ENCODE results near the gene CEP72. TPM values are rescaled to one million over a fixed set of nuclear protein-coding genes. Genes with fewer than 3 reads are reported as not detected.
A peak's percentile ranks its signal among the peaks of the same experiment; 100 is the strongest.

Gene CEP72
- total RNA-seq, 4 donors from 2014 or later = 2.6 to 9.4 (median 4.2) TPM

DNA sequence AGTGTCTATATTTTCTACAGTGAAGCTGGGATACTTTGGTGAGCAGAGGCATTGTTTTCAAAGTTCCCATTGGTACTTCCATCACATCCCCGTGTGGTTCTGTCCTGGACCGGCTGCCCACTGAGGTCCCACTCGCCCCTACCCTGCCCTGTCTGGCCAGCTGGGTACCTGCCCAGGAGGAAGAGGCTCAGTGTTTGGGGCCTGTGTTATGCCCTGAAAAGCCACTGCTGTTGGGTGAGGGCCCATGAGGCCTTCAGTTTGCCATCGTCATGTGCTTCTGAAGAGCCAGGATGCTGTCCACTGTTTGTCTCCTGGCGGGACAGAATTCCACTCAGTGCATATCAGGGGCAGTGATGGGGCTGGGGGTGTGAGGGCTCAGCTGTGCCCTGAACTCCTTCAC, 2.6 kb upstream of the CEP72 start:
- Histone ChIP-seq H3K36me3 (no peaks in the 10 kb centered on the region), H3K27ac (no peak overlapping the region), H3K27me3 (peaks cover 9% of the 10 kb centered on the region), H3K4me1 (peaks cover 0 to 12% (median 7%) of the 10 kb centered on the region in 4 donors), H3K9me3 (no peaks in the 10 kb centered on the region), H3K4me3 (no peak overlapping the region)
- intact Hi-C loops (cut with DNase I; ENCODE audit: low total_unique reads) (no loop called here), in situ Hi-C loops (cut with MboI; ENCODE audit: low pct_ligation_motif_present in 1 of 4, low pct_unique_long_range_greater_than_20kb in 1 of 4, low sequenced_read_pairs in 3 of 4) (no loop called here)
- TF ChIP-seq EP300 (IDR thresholded peaks at IDR 0.05; ENCODE audit: low read depth) = no peak
- no peak for TF ChIP-seq POLR2AphosphoS5 (IDR thresholded peaks at IDR 0.05)
- TF ChIP-seq, protein P1, sequence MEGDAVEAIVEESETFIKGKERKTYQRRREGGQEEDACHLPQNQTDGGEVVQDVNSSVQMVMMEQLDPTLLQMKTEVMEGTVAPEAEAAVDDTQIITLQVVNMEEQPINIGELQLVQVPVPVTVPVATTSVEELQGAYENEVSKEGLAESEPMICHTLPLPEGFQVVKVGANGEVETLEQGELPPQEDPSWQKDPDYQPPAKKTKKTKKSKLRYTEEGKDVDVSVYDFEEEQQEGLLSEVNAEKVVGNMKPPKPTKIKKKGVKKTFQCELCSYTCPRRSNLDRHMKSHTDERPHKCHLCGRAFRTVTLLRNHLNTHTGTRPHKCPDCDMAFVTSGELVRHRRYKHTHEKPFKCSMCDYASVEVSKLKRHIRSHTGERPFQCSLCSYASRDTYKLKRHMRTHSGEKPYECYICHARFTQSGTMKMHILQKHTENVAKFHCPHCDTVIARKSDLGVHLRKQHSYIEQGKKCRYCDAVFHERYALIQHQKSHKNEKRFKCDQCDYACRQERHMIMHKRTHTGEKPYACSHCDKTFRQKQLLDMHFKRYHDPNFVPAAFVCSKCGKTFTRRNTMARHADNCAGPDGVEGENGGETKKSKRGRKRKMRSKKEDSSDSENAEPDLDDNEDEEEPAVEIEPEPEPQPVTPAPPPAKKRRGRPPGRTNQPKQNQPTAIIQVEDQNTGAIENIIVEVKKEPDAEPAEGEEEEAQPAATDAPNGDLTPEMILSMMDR (IDR thresholded peaks at IDR 0.05) = no peak
- TF ChIP-seq POLR2A (IDR thresholded peaks at IDR 0.05) = no peak
- 90% methylated on average over 5 of the region's 5 CpGs; no CpG with 5 or more reads in 1 of the 2 donors for WGBS, 2 donors (ENCODE audit: low coverage in 1 of 2)
- DNase-seq = no peak

DNA sequence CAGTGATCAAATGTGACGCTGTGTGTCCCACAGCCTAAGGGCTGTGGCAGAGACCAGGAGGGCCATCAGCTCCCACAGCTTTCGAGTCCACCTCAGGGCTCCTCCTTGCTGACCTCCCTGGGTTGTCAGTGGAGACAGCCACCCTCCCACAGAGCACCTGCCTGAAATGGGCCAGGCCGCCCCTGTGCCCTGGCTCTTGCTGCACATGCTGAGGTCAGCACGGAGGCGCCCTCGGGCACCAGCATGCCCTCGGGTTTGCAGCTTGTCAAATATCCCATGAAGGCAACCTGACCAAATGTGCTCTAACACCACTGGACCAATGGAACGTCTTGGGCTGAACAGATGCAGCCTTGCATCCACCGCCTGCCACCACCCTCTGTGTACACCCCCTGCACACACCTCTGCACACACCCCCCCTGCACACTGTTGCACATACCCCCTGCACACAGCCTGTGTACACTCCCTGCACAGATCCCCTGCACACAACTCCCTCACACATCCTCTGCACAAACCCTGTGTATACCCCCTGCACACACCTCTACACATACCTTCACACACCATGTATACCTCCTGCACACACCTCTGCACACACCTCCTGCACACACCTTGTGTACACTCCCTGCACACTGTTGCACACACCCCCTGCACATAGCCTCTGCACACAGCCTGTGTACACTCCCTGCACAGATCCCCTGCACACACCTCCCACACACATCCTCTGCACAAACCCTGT, 2.0 kb upstream of the CEP72 start:
- DNase-seq = no peak
- intact Hi-C loops (cut with DNase I; ENCODE audit: low total_unique reads) (no loop called here), in situ Hi-C loops (cut with MboI; ENCODE audit: low pct_ligation_motif_present in 1 of 4, low pct_unique_long_range_greater_than_20kb in 1 of 4, low sequenced_read_pairs in 3 of 4) (no loop called here)
- Histone ChIP-seq H3K27ac (no peak overlapping the region), H3K27me3 (peaks cover 8% of the 10 kb centered on the region), H3K36me3 (no peaks in the 10 kb centered on the region), H3K9me3 (no peaks in the 10 kb centered on the region), H3K4me3 (no peak overlapping the region), H3K4me1 (peaks cover 0 to 12% (median 7%) of the 10 kb centered on the region in 4 donors)
- TF ChIP-seq POLR2AphosphoS5 (IDR thresholded peaks at IDR 0.05) = no peak
- TF ChIP-seq, protein P1 (IDR thresholded peaks at IDR 0.05) = no peak
- TF ChIP-seq EP300 (IDR thresholded peaks at IDR 0.05; ENCODE audit: low read depth) = no peak
- TF ChIP-seq POLR2A (IDR thresholded peaks at IDR 0.05) = no peak
- WGBS, 2 donors (ENCODE audit: low coverage in 1 of 2) = 97 to 100% methylated on average over 1 to 6 of the region's 9 CpGs

DNA sequence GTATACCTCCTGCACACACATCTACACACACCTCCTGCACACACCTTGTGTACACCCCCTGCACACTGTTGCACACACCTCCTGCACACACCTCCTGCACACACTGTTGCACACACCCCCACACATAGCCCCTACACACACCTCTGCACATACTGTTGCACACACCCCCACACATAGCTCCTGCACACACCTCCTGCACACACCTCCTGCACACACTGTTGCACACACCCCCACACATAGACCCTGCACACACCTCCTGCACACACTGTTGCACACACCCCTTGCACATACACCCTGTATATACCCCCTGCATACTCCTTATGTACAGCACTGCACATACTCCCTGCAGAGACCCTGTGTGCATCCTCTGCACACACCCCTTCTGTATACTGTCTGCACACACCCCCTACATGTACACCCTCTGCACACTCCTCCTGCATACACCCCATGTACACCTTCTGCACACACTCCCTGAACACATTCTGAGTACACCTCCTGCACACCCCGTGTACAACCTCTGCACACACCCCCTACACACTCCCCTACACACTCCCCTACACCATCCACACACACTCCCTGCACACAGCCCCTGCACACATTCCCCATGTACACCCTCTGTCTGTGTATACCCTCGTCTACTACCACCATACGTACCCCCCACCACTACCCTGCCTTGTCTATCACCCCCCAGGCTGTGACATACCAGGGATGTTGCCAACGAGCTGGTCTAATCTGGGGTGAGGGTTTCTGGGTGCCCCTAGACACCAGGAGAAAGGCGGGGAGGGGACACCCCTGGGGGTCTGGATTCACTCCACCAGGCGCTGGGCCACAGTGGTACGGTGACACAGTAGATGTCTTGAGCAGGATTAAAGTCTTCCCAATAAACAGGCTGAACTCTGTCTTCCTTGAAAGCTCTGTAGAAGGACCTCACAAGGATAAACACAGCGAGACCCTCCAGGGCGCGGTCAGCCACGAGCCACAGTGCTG, 1.1 kb upstream of the CEP72 start:
- H3K9me3 ChIP-seq = no peaks in the 10 kb centered on the region
- peaks cover 0 to 12% (median 7%) of the 10 kb centered on the region in 4 donors for H3K4me1 ChIP-seq
- H3K27me3 ChIP-seq = peaks cover 8% of the 10 kb centered on the region
- in situ Hi-C loops (cut with MboI; ENCODE audit: low pct_ligation_motif_present in 1 of 4, low pct_unique_long_range_greater_than_20kb in 1 of 4, low sequenced_read_pairs in 3 of 4) (no loop called here), intact Hi-C loops (cut with DNase I; ENCODE audit: low total_unique reads) (loop anchor here (1.0 kb wide), 1 partner anchor 35 kb away; no protein-coding TSS in a partner anchor)
- H3K4me3 ChIP-seq = peak overlapping the region; percentile 60 to 89 (median 79)
- 34 to 100% methylated on average over 1 to 11 of the region's 11 CpGs for WGBS, 2 donors (ENCODE audit: low coverage in 1 of 2)
- H3K27ac ChIP-seq = no peak overlapping the region
- TF ChIP-seq EP300 (IDR thresholded peaks at IDR 0.05; ENCODE audit: low read depth) = no peak
- TF ChIP-seq, protein P1 (IDR thresholded peaks at IDR 0.05) = no peak
- no peak for TF ChIP-seq POLR2A (IDR thresholded peaks at IDR 0.05)
- no peak for TF ChIP-seq POLR2AphosphoS5 (IDR thresholded peaks at IDR 0.05)
- peak; percentile 8 for DNase-seq
- no peaks in the 10 kb centered on the region for H3K36me3 ChIP-seq

All from transverse colon (tissue), 4 donors.